A673 (cell line): ENCODE data around the gene KIF2C. TPM values are rescaled to one million over a fixed set of nuclear protein-coding genes. Genes with fewer than 3 reads are reported as not detected.

Experiments
- BruUV-seq: library from RNA; stranded (reverse); fragments of 400-500 nt; replicated peaks from 2 replicates; lab custom pipeline; 2021; lab: Mats Ljungman, UMichigan
- CTCF ChIA-PET: fragments of 300-600 bp; sonication (Branson Sonifier 250); formaldehyde crosslinking; loops from one replicate; lab custom pipeline; 2022; ENCODE audit warnings: antibody characterized with exemption; lab: Charles Lee
- POLR2A ChIA-PET: fragments of 300-600 bp; sonication (Branson Sonifier 250); formaldehyde crosslinking; loops from one replicate; lab custom pipeline; 2022; ENCODE audit warnings: antibody characterized with exemption; ENCODE audit not compliant: low non-redundant PET; lab: Charles Lee
- DNase-seq: peaks from one replicate; pipeline ENCODE4 v3.0.0-alpha.2; 2015; ENCODE audit warnings: low spot score
- H3K27ac ChIP-seq: fragments of 200-600 bp; sonication (generic); 2 replicates; pipeline ENCODE4 v1.5.1; 2016; ENCODE audit warnings: mixed run types, low read depth, mild to moderate bottlenecking, mixed read lengths, antibody characterized with exemption, low read length; ENCODE audit not compliant: poor library complexity, severe bottlenecking
- H3K27me3 ChIP-seq: fragments of 200-600 bp; sonication (generic); replicated peaks from 2 replicates; pipeline ENCODE4 v1.6.1; 2017; ENCODE audit warnings: mixed run types, low read depth, mild to moderate bottlenecking, mixed read lengths, antibody characterized with exemption, low read length; ENCODE audit not compliant: insufficient read depth, poor library complexity
- H3K36me3 ChIP-seq: fragments of 200-600 bp; sonication (generic); 2 replicates; pipeline ENCODE4 v1.6.1; 2016; ENCODE audit warnings: mixed run types, mild to moderate bottlenecking, mixed read lengths, antibody characterized with exemption, low read length; ENCODE audit not compliant: insufficient read depth, poor library complexity, severe bottlenecking
- H3K4me1 ChIP-seq: fragments of 200-600 bp; sonication (generic); 2 replicates; pipeline ENCODE4 v1.6.1; 2017; ENCODE audit warnings: mixed run types, mild to moderate bottlenecking, mixed read lengths, antibody characterized with exemption, low read length; ENCODE audit not compliant: insufficient read depth, poor library complexity, severe bottlenecking
- H3K4me3 ChIP-seq: fragments of 200-600 bp; sonication (generic); 2 replicates; pipeline ENCODE4 v1.5.1; 2016; ENCODE audit warnings: low read depth, mixed run types, mild to moderate bottlenecking, mixed read lengths, low read length; ENCODE audit not compliant: poor library complexity, severe bottlenecking
- H3K9me3 ChIP-seq: fragments of 200-600 bp; sonication (generic); 2 replicates; pipeline ENCODE4 v1.6.1; 2016; ENCODE audit warnings: mixed run types, low read depth, mild to moderate bottlenecking, mixed read lengths, antibody characterized with exemption, low read length; ENCODE audit not compliant: poor library complexity, severe bottlenecking
- EZH2 ChIP-seq: fragments of 200-600 bp; sonication (generic); IDR thresholded peaks from 2 replicates; pipeline ENCODE4 v1.6.1; 2017; ENCODE audit warnings: borderline replicate concordance, low read depth, mild to moderate bottlenecking, mixed read lengths, antibody characterized with exemption, low read length; ENCODE audit not compliant: poor library complexity, severe bottlenecking
- intact Hi-C: fragments of 100-400 bp; cut with micrococcal nuclease; formaldehyde crosslinking; loops from one replicate; pipeline ENCODE4 v1.10.0; 2022; ENCODE audit not compliant: unreplicated experiment
- total RNA-seq: library from RNA; stranded (reverse); gene quantifications from 2 replicates; pipeline ENCODE4 v1.2.3, GENCODE V29; 2021
- TF ChIP-seq, protein P1 (sequence below): fragments of 300-800, 200-600 bp; sonication (generic); conservative IDR thresholded peaks from 2 replicates; pipeline ENCODE4 v1.5.1; 2017; ENCODE audit warnings: low read depth, mild to moderate bottlenecking, antibody characterized with exemption, low read length, moderate library complexity, mixed read lengths

The KIF2C gene
- total RNA-seq, 1 experiment from 2014 or later: 127 TPM

DNA sequence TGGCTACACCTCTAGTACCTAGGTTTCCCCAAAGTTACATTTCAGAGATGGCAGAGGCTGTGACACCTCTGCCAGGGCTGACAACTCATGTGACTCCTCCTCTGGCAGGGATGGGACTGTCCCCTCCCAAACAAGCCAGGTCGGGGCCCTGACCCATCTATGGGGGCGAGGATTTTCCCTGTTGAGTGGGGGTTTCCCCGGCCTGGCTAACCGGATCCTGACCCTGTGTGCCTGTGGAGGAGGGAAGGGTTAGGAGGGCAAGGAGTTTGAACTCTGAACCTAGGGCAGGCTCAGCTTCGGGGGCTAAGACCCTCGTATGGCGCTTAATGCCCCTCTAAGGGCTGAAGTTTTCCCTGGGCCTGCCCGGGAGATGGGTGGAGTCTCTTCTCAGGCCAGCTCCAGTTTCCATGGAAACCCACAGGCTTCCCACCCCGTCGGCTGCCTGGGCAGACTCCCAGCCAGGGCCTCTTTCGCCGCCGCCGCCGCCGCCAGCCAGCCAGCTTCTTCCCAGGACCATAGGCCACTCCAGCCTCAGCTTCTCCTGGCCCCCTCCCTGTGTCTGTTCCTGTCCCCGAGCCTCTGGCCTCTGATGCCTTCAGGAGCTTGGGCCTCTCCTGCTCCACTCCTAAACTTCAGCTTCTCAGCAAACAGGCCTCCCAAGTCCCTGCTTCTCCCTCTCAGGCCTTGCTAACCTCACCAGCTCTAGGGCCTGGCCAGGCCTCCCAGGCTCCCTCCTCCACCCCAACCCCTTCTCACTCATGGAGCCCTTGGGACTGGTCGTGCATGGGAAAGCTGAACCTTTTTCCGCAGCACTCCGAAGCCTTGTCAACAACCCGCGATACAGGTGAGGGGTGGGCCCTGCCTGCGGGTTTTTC is 68.7 kb downstream of the KIF2C start, which contains the start of gene BTBD19:
Gene BTBD19 (plus strand): TSS at position 461 of the 875 bp plus-strand sequence. CDS start 298 bp downstream, at position 759.
- ChIA-PET CTCF (interaction anchor here (1.2 kb wide), 1 partner anchor 11 kb away, joined by 3 read pairs; no protein-coding TSS in a partner anchor), POLR2A (interaction anchor here (1.9 to 2.7 kb wide), 2 partner anchors 8 to 10 kb away, joined by 7 to 18 read pairs; partner anchors contain the start of gene PLK3)
- Histone ChIP-seq H3K27me3 (no peaks in the 10 kb centered on the region), H3K27ac (peak within 1 kb of the TSS; percentile 98), H3K36me3 (peaks cover 9% of the 10 kb centered on the region), H3K4me3 (peak within 1 kb of the TSS; percentile 41), H3K9me3 (no peaks in the 10 kb centered on the region), H3K4me1 (peaks cover 55% of the 10 kb centered on the region)
- TF ChIP-seq, protein P1, sequence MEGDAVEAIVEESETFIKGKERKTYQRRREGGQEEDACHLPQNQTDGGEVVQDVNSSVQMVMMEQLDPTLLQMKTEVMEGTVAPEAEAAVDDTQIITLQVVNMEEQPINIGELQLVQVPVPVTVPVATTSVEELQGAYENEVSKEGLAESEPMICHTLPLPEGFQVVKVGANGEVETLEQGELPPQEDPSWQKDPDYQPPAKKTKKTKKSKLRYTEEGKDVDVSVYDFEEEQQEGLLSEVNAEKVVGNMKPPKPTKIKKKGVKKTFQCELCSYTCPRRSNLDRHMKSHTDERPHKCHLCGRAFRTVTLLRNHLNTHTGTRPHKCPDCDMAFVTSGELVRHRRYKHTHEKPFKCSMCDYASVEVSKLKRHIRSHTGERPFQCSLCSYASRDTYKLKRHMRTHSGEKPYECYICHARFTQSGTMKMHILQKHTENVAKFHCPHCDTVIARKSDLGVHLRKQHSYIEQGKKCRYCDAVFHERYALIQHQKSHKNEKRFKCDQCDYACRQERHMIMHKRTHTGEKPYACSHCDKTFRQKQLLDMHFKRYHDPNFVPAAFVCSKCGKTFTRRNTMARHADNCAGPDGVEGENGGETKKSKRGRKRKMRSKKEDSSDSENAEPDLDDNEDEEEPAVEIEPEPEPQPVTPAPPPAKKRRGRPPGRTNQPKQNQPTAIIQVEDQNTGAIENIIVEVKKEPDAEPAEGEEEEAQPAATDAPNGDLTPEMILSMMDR: no peak
- TF ChIP-seq EZH2: no peak
- intact Hi-C loops: loop anchor here (10.0 kb wide), 1 partner anchor 497 kb away; no protein-coding TSS in a partner anchor
- peak; percentile 87 for DNase-seq
- no TSS peak for BruUV-seq

DNA sequence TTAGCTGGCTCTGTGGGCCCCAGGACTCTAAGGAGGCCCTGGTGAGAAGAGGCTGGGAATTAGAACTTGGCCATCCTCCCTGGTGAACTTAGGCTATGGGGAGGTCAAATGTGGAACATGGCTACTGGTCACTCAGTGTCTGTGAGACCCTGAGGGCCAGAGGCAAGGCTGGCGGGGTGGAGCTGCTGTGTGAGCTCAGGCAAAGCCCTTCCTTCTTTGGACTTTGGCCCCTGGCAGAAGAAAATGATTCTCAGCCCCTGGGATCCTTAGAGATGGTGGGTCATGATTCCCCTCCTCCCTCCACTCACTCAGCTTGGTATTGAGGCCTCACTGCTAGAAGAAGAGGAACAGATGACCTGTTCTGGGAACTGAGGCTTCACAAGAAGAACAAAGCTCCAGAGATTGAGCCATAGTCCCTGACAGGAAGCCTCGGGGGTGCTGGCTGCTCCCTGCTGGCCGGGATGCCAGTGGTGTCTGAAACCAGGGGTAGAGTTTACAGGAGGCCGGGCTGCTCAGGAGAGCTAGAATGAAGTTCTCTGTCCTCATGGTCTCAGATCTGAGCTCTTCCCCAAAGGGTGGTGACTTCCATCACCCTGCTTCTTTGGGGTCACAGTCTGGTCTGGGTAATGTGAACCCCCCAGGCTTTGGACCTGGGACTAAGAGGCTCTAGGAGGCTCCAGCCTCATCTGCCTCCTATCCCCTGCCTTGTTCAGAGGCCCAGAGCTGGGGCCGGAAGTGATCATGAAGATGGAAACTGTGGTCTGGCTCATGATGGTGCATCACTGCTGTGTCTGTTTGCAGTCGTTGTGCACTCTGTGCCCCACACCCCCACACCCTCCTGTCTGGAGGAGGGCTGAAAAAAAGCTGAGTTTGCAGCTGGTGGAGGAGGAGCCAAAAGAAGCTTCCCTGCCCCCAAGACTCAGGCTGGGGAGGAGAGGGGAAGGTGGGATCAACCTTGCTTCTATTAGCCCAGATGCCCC is 69.6 kb downstream of the KIF2C start:
- TSS peak; percentile 29 for BruUV-seq
- Histone ChIP-seq H3K4me1 (peaks cover 55% of the 10 kb centered on the region), H3K27ac (peak overlapping the region; percentile 98), H3K36me3 (peaks cover 9% of the 10 kb centered on the region), H3K27me3 (no peaks in the 10 kb centered on the region), H3K4me3 (peak overlapping the region; percentile 41), H3K9me3 (no peaks in the 10 kb centered on the region)
- ChIA-PET CTCF (interaction anchor here (1.2 kb wide), 1 partner anchor 10 kb away, joined by 3 read pairs; no protein-coding TSS in a partner anchor), POLR2A (interaction anchor here (1.9 to 2.7 kb wide), 2 partner anchors 9 kb away, joined by 7 to 18 read pairs; partner anchors contain the start of gene PLK3)
- TF ChIP-seq, protein P1: 0 out of 2 replicates have a peak, but pooled peaks have one; percentile 21
- no peak for TF ChIP-seq EZH2
- intact Hi-C loops: loop anchor here (10.0 kb wide), 1 partner anchor 496 kb away; no protein-coding TSS in a partner anchor
- peak; percentile 50 for DNase-seq
